Measurements from ENCODE around the gene MON1A.

Gene MON1A

GRCh38 chr3:49916686-49917085 is 12.9 kb downstream of the MON1A start:
- TF ChIP-seq, protein P1, sequence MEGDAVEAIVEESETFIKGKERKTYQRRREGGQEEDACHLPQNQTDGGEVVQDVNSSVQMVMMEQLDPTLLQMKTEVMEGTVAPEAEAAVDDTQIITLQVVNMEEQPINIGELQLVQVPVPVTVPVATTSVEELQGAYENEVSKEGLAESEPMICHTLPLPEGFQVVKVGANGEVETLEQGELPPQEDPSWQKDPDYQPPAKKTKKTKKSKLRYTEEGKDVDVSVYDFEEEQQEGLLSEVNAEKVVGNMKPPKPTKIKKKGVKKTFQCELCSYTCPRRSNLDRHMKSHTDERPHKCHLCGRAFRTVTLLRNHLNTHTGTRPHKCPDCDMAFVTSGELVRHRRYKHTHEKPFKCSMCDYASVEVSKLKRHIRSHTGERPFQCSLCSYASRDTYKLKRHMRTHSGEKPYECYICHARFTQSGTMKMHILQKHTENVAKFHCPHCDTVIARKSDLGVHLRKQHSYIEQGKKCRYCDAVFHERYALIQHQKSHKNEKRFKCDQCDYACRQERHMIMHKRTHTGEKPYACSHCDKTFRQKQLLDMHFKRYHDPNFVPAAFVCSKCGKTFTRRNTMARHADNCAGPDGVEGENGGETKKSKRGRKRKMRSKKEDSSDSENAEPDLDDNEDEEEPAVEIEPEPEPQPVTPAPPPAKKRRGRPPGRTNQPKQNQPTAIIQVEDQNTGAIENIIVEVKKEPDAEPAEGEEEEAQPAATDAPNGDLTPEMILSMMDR (IDR thresholded peaks at IDR 0.05; ENCODE audit: borderline replicate concordance, insufficient read depth, low read depth, low read length) = no peak
- H3K4me3 ChIP-seq (ENCODE audit: low read depth, low read length) = no peak overlapping the region

GRCh38 chr3:49914906-49915305 is 14.7 kb downstream of the MON1A start:
- TF ChIP-seq, protein P1 (IDR thresholded peaks at IDR 0.05; ENCODE audit: borderline replicate concordance, insufficient read depth, low read depth, low read length) = no peak
- H3K4me3 ChIP-seq (ENCODE audit: low read depth, low read length) = no peak overlapping the region

GRCh38 chr3:49912881-49913281 is 16.7 kb downstream of the MON1A start:
- H3K4me3 ChIP-seq (ENCODE audit: low read depth, low read length) = no peak overlapping the region

DNA sequence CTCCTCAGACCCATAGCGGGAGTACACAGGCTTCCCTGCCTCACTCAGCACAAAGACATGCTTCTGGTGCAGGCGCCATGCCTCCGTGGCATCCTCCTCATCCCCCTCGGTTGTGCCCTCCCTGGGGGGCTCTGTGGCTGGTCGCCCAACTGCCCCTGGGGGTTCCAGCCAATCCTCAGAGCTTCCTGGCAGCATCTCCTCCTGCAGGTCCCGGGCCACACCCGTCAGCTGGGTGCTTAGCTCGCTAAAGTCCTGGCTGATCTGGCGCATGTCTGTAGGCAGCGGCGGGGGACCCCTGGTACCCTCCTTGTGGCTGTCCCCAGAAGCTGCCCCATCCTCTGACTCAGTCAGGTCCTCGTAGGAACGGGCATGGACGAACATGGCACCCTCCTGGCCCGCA is 18.0 kb downstream of the MON1A start:
- TF ChIP-seq, protein P1 (IDR thresholded peaks at IDR 0.05; ENCODE audit: borderline replicate concordance, insufficient read depth, low read depth, low read length) = no peak
- no peak overlapping the region for H3K4me3 ChIP-seq (ENCODE audit: low read depth, low read length)

More at GRCh38 chr3:49912881-49913281, 16.7 kb downstream of the MON1A start:
- TF ChIP-seq, protein P1 (IDR thresholded peaks at IDR 0.05; ENCODE audit: borderline replicate concordance, insufficient read depth, low read depth, low read length) = no peak

DNA sequence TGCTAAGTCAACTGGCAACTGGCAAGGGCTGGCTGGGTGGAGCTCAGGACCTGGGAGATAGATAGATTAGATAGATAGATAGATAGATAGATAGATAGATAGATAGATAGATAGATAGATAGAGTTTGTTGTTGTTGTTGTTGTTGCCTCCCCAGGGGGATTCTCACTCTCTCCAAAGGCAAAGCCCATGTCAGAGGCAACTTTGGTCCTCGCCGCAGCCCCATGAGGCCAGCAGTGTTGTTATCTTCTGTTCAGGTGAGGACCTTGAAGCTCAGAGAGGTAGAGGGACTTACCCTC is 18.5 kb downstream of the MON1A start:
- H3K4me3 ChIP-seq (ENCODE audit: low read depth, low read length) = no peak overlapping the region
- TF ChIP-seq, protein P1 (IDR thresholded peaks at IDR 0.05; ENCODE audit: borderline replicate concordance, insufficient read depth, low read depth, low read length) = no peak

DNA sequence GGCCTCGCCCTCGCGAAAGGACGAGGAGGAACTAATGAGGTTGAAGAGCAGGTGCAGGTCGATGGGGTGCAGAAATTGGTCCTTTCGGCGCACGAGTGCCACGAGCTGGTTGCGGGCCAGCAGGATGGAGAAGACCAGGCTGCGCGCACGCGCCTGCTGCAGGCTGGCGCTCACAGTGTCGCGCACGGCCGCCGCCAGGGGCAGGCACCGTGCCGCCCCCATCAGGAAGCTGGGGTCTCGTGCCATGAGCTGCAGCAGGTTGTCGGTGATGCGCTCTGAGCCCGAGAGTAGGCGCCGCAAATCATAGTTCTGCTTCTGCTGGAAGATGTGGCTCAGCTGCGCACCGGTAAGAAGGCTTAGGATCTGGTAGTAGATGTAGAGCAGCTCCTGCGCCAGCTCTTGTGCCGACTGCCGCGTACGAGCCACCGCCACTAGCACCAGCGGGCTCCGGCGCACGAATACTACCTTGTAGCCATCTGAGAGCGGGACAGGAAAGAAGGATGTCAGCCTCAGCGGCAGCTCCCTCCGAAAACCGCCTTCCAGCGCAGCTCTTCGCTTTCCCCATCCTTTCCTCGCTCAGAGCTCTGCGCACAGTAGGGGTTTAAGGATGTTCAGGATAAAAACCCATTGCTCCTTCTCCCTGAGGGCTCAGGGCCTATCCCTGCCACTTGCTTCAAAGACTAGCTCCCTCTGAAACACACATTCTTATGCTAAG is 19.0 kb downstream of the MON1A start:
- no peak overlapping the region for H3K4me3 ChIP-seq (ENCODE audit: low read depth, low read length)
- TF ChIP-seq, protein P1 (IDR thresholded peaks at IDR 0.05; ENCODE audit: borderline replicate concordance, insufficient read depth, low read depth, low read length) = no peak

DNA sequence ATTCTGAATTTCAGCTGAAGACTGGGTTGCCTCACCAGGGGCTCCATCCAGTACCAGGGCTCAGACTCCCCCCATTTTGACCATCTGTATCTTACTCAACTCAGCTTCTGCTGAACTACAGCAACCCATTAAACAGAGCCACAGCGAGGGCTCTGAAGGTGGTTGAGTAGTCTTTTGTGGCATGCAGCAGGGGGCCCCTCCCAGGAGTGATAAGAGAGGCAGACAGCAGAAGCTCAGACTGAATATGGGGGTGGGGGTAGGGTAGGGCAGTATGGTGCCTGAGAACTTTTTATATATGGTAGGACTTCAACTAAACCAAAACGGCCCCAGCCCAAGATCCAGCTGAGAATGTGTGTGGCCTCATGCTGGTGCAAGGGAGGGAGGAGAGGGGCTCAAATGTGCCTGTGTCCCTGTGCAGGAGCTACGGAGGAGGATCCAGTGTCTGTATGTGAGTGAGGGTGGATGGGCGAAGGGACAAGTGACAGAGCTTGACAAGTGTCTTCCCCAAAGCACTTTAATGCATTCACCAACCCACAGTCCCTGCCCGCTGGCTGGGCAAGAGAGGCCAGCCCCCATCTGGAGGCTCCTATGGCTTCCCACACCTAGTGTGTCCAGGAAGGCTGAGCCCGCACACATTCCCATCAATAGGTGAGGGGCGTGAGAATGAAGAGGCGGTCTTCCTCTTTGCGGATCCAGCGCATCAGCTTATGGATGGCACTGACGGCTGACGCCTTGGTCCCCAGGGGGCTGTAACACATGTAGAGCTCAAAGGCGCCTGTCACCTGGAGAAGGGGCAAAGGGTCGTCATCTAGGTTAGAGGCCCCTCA is 21.0 kb downstream of the MON1A start:
- H3K4me3 ChIP-seq (ENCODE audit: low read depth, low read length) = no peak overlapping the region
- TF ChIP-seq, protein P1 (IDR thresholded peaks at IDR 0.05; ENCODE audit: borderline replicate concordance, insufficient read depth, low read depth, low read length) = no peak

Measured in GM12875 (cell line).